HG03439 (cell line): ENCODE results near the gene PHLPP1.
A peak's percentile ranks its signal among the peaks of the same experiment; 100 is the strongest.

Experiments used
- ATAC-seq: cut with Tn5 transposase; IDR thresholded peaks from one replicate; pipeline ENCODE4 v1.9.1; 2021; ENCODE audit warnings: mild to moderate bottlenecking, moderate library complexity; ENCODE audit not compliant: unreplicated experiment

The PHLPP1 gene

GRCh38 chr18:62717169-62717924, 2.0 kb downstream of the PHLPP1 start:
- no peak for ATAC-seq

DNA sequence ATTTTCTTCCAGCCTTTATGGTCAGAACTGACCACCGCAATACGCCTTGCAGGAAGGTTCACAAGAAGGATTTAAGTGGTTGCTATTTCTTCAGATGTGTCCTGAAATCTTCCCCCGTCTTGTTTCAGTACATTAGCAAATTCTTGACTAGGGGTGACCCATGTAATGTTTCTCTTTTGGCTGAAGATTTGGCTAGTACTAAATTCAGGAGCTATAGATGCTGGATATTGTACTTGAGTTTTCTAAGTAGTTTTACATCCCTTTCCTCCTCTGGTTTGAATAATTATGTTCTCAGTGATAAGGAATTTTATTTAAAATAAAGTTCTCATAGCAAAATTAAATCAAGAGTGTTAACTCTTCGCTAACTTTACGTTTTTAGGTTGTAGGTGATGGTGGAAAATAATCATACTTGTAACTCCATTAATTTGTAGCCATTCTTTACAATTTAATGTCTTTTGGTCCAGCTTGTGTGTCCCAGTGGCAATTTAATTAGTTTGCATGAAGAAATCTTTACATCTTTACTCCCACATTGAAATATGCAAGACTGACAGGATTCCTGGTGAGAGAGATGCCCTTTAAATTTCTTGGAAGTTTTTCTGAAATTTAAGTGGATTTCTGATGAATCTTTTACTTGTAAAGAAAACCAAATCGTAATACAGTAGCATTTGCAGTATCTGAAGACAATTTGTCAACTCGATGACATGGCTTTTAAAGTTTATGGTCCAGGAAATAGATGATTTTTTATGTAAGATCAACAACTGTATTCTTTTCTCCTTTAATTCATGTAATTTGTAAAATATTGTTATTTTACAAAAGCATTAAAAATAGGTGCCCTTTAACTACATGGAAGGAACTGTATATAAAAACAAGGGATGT, 2.8 kb downstream of the PHLPP1 start:
- no peak for ATAC-seq

DNA sequence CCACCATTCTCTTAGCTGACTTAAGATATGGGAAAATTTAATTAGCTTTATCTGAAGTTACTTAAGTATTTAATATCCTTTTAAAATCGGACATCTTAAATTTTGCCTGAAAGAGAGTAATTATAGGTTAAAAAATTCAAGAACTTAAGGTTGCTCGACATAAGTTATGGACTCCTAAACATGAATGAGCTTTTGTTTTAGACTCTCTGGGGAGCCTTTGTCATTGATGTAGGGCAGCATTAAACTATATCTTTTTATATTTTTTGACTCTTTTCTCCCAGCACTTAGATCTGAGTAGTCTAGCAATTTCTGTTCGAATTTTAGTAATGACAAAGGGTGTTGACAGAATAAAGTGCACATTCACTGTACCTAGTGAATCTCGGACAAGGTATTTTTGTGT, 4.7 kb downstream of the PHLPP1 start:
- ATAC-seq = no peak

GRCh38 chr18:62720766-62721613, 5.6 kb downstream of the PHLPP1 start:
- no peak for ATAC-seq

- no peak for ATAC-seq
These were observed 6.8 kb downstream of the PHLPP1 start for GRCh38 chr18:62721839-62722795.

- no peak for ATAC-seq
These were observed 8.4 kb downstream of the PHLPP1 start for GRCh38 chr18:62723666-62724281.

GRCh38 chr18:62725896-62726295, 10.6 kb downstream of the PHLPP1 start:
- no peak for ATAC-seq

DNA sequence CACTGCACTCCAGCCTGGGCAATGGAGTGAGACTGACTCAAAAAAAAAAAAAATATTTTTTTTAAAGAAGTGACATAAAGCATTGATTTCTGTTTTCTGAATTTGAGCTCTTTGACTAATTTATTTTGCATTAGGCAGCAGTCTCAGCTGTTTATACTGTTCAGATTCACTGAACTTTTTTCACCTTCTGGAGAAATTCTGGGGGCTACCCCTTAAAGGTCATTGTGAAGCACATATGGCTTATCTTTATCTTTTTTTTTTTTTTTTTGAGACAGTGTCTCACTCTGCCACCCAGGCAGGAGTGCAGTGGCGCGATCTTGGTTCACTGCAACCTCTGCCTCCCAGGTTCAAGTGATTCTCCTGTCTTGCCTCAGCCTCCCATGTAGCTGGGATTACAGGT, 12.9 kb downstream of the PHLPP1 start:
- no peak for ATAC-seq

DNA sequence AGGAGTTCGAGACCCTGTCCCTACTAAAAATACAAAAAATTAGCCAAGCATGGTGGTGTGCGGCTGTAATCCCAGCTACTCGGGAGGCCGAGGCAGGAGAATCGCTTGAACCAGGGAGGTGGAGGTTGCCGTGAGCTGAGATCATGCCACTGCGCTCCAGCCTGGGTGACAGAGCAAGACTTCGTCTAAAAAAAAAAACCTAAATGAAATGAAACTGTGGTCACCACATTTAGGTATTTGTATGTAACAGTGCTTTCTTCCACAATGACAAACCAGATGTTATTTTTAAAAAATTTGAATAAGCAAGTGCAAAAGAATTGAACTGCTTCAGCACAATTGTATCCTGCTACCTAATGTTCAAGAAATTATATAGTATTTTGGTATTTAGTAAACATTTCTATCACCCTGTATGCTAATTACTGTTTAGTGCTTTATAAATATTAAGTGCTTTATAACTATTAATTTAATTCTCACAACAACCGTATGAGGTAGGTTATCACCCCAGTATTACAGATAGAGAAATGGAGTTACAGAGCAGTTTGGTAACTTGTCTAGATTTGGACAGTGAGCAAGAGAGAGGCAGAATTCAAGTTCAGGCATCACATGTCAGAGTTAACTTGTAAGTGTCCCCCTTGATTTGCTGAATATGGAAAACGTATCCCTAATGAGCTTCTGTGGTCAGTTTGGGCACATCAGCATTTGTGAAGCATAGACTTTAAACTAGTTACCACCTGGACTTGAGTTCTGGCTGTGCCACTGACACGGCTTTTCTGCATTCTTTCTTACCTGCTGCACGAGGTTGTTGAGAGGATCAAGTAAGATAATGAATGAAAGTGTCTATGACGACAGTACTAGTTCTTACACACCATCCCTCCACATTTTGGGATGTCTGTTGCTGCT, 14.4 kb downstream of the PHLPP1 start:
- ATAC-seq = peak; percentile 86

DNA sequence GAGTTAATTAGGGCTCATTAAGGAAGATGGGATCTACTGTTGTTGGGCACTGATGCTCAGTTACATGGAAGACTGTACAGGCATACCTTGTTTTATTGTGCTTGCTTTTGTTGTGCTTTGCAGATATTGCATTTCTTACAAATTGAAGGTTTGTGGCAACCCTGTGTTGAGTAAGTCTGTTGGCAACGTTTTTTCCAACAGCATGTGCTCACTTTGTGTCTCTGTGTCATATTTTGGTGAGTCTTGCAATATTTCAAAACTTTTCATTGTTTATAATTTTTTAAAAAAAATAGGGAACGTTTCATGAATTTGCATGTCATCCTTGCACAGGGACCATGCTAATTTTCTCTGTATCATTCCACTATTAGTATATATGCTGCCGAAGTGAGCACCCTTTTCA, 15.6 kb downstream of the PHLPP1 start:
- no peak for ATAC-seq

- ATAC-seq = no peak
These were observed 17.3 kb downstream of the PHLPP1 start for GRCh38 chr18:62732617-62733016.

DNA sequence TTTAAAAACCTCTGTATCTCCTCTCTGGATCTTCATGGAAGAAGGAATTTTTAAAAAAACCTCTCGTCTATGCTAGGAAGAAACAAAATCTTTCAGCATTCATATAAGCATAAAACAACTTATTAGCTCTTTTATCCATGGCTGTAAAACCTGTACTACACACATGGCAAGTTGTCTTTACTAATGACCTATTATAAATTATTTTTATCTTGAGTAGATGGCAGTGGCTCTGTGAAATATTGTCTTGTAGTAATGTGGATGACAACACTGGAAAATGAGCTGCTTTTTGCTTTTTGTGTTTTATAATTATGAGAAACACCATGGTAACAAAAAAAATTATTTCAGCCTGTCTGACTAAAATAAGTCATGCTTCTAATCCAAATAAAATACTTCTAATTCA, 18.9 kb downstream of the PHLPP1 start:
- no peak for ATAC-seq

DNA sequence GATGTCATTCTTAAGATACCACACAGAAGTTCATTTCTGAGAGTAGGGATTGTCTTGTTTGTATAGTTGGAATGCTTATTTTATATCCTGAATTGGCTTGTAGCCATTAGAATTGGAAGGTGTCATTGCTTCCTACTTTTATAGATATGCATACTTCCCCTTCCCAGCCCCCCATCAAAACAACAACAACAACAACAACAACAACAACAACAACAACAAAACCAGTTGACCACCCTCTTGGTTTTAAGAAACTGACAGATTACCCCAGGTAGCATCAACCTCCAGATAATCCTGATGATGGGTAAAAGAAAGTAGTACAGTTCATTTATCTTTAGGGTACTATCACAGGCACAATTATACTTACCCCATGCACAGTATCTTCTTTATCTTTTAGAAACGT, 20.0 kb downstream of the PHLPP1 start:
- no peak for ATAC-seq

GRCh38 chr18:62736077-62736855, 20.9 kb downstream of the PHLPP1 start:
- no peak for ATAC-seq

- ATAC-seq = no peak
These were observed 22.0 kb downstream of the PHLPP1 start for GRCh38 chr18:62737241-62737873.

GRCh38 chr18:62738639-62739038, 23.3 kb downstream of the PHLPP1 start:
- ATAC-seq = no peak

DNA sequence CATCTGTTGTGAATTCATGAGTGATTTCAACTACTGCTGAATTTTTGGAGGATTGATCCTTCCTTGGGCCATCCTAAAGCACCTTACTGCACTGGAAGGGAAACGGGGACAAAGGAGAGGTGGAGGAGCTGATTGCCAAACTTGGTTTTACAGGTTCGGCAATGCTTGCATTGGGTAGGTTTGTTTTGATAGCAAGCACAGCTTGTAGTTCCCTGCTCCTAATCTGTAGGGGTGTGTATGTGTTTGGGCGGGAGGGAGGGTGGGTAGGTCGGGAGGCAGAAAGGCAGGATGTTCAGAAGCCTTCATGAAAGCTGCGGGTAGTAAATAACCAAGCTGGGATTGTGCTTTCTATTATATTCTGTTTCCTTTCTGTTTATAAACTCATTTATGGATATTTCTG, 24.6 kb downstream of the PHLPP1 start:
- no peak for ATAC-seq
